Medulla oblongata (tissue), 1 donor: Measurements from ENCODE around the gene STUB1.
A peak's percentile ranks its signal among the peaks of the same experiment; 100 is the strongest.

Experiments used
- DNase-seq: peaks from one replicate; pipeline ENCODE4 v3.0.0-alpha.2; 2015; ENCODE audit errors: extremely low spot score

STUB1 gene

DNA sequence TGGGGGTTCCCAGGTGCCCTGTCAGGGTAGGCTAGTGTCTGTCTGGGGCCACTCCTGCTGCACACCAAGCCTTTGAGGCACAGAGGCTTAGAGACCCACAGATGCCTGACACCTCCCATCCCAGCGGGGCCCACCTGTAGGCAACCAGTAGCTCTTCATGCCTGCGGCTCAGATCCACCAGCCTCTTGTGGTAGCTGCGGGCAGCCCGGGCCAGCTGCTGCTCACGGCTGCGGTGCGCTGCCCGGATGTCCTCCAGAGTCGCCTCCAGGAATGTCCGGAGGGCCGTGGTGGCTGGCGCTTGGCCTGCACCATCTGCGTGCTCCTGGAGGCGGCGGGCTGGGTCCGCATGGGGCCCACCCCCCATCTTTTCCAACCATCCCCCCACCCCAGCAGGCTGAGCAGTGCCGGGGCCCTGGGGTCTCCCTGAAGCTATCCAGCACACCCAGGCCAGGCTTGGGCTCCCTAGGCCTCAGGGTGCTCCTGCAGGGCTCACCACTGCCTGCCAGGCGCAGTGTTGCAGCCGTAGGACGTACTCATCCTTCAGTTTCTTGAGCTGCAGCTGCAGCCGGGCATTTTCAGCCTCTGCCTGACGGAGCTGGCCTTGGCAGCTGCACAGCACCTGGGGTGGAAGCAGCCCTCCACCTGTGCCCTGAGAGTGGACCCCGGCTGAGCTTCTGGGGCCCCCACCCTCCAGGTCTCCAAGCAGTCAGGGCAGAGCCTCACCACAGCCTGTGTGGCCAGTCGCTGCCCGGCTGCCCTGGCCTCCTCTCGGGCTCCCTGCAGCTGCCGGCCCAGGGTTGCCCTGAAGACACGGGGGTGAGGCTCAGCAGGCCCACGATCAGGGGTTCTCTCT, 44.2 kb downstream of the STUB1 start:
- no peak for DNase-seq

GRCh38 chr16:725041-725376, 44.8 kb downstream of the STUB1 start:
- DNase-seq = no peak

- DNase-seq = no peak
These were observed 45.4 kb downstream of the STUB1 start for GRCh38 chr16:725463-726187.

- no peak for DNase-seq
These were observed 45.9 kb downstream of the STUB1 start for GRCh38 chr16:726188-726437.

DNA sequence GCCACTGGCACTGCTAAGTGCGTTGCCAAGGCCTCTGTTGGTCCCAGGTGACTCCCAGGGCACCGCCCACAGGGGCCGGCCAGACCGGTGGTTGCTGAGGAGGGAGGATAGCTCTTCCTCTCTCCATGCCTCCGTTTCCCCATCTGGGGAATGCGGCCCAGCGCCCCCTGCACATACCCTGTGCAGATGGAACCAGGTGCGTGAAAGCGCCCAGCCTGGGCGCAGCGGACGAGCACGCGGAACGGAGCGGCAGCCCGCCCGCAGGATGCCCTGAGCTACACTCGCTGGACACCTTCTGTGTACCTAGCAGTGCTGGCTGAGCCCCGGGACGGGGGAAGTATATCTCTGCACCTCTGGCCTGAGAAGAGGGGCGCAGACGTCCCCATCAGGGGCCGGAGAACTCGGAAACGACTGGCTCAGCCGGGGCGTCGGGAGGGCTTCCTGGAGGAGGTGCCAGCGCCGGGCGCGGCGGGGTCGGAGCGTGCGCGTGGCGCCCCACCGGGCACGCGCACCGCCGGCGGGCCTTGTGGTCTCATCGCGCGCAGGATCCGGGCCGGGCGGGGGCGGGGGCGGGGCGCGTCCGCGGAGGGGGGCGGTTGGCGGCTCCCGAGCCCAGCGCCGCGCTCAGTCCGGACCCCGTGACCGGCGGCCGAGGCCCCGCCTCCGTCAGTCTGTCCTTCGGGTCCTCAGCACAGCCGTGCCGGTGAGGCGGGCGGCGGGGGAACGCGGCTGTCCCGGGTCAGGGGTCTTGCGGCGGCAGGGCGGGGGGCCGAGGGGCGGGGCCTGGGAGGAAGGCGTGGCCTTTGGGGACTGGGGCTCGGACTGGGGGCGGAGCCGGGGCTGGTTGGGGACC, 46.5 kb downstream of the STUB1 start, which contains the start of the genes CCDC78 and HAGHL:
TSS of gene CCDC78 (minus strand) at position 6 of the 853 bp plus-strand sequence. CDS start 76 bp downstream, outside the sequence.
TSS of gene HAGHL (plus strand) at position 669 of the 853 bp plus-strand sequence. CDS start 404 bp downstream, outside the sequence.
- DNase-seq = peak; percentile 60

DNA sequence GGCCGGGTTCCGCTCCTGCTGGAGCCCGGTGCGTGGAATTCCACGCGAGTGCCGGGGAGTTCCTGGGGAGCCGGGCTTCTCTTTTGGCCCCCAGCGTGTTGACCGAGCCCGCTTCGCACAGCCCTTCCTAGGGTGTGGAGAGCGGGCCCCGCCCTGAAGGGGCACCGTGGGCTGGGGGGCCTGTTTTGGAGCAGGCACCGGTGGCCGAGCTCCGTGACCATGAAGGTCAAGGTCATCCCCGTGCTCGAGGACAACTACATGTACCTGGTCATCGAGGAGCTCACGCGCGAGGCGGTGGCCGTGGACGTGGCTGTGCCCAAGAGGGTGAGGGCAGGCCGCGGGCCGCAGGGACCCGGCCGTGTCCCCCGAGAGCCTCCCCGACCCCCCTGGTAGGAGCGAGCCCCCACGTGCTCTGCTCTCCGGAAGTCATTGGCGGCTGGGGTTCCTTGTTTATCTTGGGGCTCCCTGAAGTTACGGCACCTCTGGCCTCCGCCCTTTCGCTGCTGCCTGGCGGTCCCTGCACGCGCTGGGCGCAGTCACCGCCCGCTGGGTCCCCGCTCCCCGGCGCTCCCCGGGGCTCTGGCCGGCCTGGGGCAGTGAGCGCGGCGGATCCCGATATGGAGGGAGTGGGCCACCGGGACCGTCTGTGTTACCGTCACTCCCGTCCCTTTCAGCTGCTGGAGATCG, 47.2 kb downstream of the STUB1 start:
- DNase-seq = no peak

DNA sequence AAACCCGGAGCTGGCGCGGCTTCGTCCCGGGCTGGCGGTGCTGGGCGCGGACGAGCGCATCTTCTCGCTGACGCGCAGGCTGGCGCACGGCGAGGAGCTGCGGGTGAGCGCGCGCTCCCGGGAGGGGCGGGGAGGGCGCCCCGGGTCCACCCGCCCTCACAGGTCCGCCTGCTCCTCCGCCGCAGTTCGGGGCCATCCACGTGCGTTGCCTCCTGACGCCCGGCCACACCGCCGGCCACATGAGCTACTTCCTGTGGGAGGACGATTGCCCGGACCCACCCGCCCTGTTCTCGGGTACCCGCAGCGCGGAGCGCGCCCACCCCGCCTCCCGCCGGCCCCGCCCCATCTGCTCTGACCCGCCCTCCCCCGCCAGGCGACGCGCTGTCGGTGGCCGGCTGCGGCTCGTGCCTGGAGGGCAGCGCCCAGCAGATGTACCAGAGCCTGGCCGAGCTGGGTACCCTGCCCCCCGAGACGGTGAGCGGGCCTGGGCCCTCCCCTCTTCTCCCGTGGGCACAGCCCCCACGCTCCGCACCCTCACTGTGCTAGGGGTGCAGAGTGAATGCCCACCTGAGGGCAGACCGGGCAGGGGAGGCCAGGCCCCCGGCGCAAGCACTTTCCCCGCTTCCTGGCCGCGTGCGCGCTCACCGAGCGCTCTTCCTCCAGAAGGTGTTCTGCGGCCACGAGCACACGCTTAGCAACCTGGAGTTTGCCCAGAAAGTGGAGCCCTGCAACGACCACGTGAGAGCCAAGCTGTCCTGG, 48.1 kb downstream of the STUB1 start:
- peak; percentile 78 for DNase-seq

GRCh38 chr16:728890-729744, 48.9 kb downstream of the STUB1 start:
- no peak for DNase-seq

DNA sequence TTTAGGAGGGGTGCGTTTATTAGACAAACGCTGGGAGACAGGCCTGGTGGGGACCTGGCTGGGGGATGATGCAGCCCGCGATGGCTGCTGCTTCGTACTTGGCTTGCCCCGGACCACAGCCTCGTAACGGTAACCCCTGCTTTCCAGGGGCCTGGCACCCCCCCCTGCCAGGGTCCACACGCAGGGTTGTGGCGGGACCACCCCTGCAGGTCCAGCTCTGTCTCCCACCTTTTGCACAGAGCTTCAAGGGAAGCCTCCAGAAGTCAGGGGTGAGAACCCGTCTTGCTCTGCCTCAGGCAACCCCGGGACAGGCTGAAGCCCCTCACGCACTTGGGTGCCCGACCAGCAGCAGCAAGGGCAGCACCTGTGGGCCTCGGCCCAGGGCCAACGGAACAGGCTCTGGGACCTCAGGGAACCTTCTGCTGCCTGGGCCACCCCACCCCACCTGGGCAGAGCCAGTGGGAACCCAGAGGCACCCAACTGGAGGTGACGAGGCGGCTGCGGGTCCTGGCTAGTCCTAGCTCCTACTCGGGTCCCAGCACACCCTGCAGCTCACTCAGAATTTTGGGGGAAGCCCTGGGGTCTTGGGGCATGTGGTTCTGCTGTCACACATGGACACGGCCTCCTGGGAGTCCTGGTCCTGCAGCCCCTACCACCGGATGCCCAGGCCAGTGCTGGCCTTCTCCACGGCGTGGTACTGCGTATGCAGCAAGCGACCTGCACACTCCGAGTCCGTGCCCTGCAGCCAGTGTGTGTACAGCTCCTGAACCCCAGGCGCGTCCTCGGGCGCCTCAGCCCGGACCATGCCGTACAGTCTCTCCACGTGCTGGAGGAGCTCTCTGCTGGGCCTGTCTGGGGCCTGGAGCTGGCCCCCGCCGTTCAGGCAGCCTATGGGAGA, 49.8 kb downstream of the STUB1 start:
- DNase-seq = no peak

DNA sequence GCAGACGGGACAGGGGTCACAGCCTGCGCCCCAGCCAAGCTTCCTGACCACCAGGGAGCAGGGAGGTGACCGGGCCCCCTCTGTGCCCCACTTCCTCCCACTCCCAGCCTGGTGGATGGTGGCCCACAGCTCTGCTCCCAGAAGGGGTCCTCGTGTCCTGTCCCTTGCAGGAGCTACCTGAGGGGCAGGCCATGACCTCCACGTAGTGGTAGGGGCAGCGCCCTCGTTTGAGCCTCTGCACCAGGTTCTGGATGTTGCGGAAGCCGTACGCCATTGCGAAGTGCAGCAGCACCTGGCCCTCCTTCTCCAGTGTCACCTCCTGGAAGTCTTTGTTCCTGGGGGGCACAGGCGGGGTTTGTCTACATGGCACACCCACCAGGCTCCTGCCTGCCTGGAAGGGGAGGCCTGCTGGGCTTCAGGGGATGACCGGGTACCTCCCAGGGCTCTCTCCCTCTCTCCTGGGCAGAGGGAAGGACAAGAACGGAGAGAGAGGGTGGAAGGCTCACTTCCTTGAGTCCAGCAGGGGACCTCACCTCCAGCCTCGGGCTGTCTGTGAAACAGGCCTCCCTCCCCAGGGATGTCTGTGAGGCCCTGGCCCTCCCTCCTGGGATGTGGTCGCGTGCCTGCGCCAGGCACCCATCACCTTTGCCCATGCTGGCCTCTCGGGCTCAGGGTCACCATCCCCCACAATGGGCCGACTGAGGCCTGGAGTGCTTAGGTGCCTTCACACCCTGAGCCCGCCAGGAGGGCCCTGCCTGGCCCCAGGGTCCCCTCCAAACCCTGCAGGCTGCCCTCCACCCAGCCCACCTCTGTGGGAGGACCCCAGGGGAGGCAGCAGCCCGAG, 50.7 kb downstream of the STUB1 start:
- DNase-seq = no peak

DNA sequence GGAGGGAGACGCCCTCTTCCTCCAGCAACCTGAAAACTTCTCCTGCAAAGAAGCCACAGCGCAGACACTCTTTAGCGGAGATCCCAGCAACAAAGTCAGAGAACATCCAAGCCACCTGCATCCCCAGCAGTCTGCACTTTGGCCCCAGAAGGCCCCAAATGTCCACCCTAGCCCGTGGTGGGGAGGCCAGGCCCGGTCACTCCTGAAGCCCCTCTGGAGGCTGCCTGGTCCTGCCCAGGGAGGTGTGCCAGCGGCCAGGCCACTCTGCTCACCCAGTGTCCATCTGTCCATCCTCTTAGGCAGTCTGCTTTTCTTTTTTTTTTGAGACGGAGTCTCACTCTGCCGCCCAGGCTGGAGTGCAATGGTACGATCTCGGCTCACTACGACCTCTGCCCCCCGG, 52.1 kb downstream of the STUB1 start:
- DNase-seq = no peak
